HepG2 (cell line): ENCODE measurements around the gene ARL5C. TPM values are rescaled to one million over a fixed set of nuclear protein-coding genes. Genes with fewer than 3 reads are reported as not detected.

Source experiments
- ARNT2 ChIP-seq: sonication (generic); formaldehyde crosslinking; IDR thresholded peaks from 2 replicates; pipeline ENCODE4 v1.8.0; 2022; ENCODE audit warnings: mild to moderate bottlenecking, low read depth, missing genetic modification reagents, moderate library complexity
- ATM ChIP-seq: fragments of 450-650 bp; IDR thresholded peaks from 2 replicates; pipeline ENCODE4 v1.7.1; 2017; ENCODE audit warnings: mild to moderate bottlenecking, borderline replicate concordance
- BHLHE40 ChIP-seq: IDR thresholded peaks from 2 replicates; pipeline ENCODE4 v1.6.1; 2011; ENCODE audit warnings: low read length, improper control_type of control experiment
- BORCS8-MEF2B ChIP-seq: sonication (generic); formaldehyde crosslinking; IDR thresholded peaks from 2 replicates; pipeline ENCODE4 v1.8.0; 2022; ENCODE audit warnings: mild to moderate bottlenecking, missing genetic modification reagents
- CEBPG ChIP-seq: IDR thresholded peaks from 2 replicates; pipeline ENCODE4 v1.6.1; 2016
- DNMT3B ChIP-seq: conservative IDR thresholded peaks from 2 replicates; pipeline ENCODE4 v1.6.1; 2016; ENCODE audit warnings: missing biosample characterization, control low read depth
- FLYWCH1 ChIP-seq: sonication (generic); formaldehyde crosslinking; IDR thresholded peaks from 2 replicates; pipeline ENCODE4 v1.8.1; 2023; ENCODE audit warnings: mild to moderate bottlenecking, missing genetic modification reagents
- HNRNPK ChIP-seq: fragments of 200-400 bp; formaldehyde crosslinking; IDR thresholded peaks from 2 replicates; pipeline ENCODE4 v1.6.1; 2018; ENCODE audit warnings: low read length, low read depth, moderate library complexity, mild to moderate bottlenecking; ENCODE audit not compliant: poor library complexity, severe bottlenecking
- HOXA9 ChIP-seq: sonication (generic); formaldehyde crosslinking; IDR thresholded peaks from 2 replicates; pipeline ENCODE4 v1.8.1; 2022; ENCODE audit warnings: missing genetic modification reagents, mild to moderate bottlenecking, moderate library complexity, borderline replicate concordance
- RAD51 ChIP-seq: fragments of 450-650 bp; IDR thresholded peaks from 2 replicates; pipeline ENCODE4 v1.6.1; 2016; ENCODE audit warnings: borderline replicate concordance
- RBM39 ChIP-seq: fragments of 200-400 bp; formaldehyde crosslinking; IDR thresholded peaks from one replicate; pipeline ENCODE4 v1.6.1; 2018; ENCODE audit warnings: antibody characterized with exemption, mild to moderate bottlenecking, low read depth, low read length; ENCODE audit not compliant: poor library complexity, severe bottlenecking
- SCMH1 ChIP-seq: sonication (generic); formaldehyde crosslinking; IDR thresholded peaks from 2 replicates; pipeline ENCODE4 v1.9.0; 2021; ENCODE audit warnings: missing genetic modification reagents, mild to moderate bottlenecking, borderline replicate concordance
- TGIF2 ChIP-seq: IDR thresholded peaks from 2 replicates; pipeline ENCODE4 v1.6.1; 2016; ENCODE audit warnings: control low read depth, missing compliant biosample characterization
- USF2 ChIP-seq, 2 experiments: sonication (generic) in 1 of 2; formaldehyde crosslinking in 1 of 2; IDR thresholded peaks; 2 replicates each; pipeline versions ENCODE4 v1.5.1 to v1.6.1; 2011 to 2020; ENCODE audit warnings: borderline replicate concordance in 1 of 2, low read depth in 1 of 2, low read length in 1 of 2, mild to moderate bottlenecking in 1 of 2, missing genetic modification reagents in 1 of 2, moderate library complexity in 1 of 2
- WIZ ChIP-seq: sonication (generic); formaldehyde crosslinking; IDR thresholded peaks from 2 replicates; pipeline ENCODE4 v1.5.1; 2020; ENCODE audit warnings: mild to moderate bottlenecking, missing genetic modification reagents
- ZFY ChIP-seq: sonication (generic); formaldehyde crosslinking; IDR thresholded peaks from 2 replicates; pipeline ENCODE4 v1.4.0; 2020; ENCODE audit warnings: missing genetic modification reagents
- ZNF225 ChIP-seq: sonication (generic); formaldehyde crosslinking; IDR thresholded peaks from 2 replicates; pipeline ENCODE4 v1.4.0; 2020; ENCODE audit warnings: mild to moderate bottlenecking, missing genetic modification reagents
- ZNF260 ChIP-seq: sonication (generic); formaldehyde crosslinking; IDR thresholded peaks from 2 replicates; pipeline ENCODE4 v1.4.0; 2020; ENCODE audit warnings: missing genetic modification reagents, low read depth, mild to moderate bottlenecking, borderline replicate concordance
- ZNF562 ChIP-seq: sonication (generic); formaldehyde crosslinking; IDR thresholded peaks from 2 replicates; pipeline ENCODE4 v1.8.0; 2022; ENCODE audit warnings: missing genetic modification reagents, borderline replicate concordance
- ZNF674 ChIP-seq: sonication (generic); formaldehyde crosslinking; IDR thresholded peaks from 2 replicates; pipeline ENCODE4 v1.5.0; 2020; ENCODE audit warnings: low read depth, mild to moderate bottlenecking, missing genetic modification reagents
- ZNF772 ChIP-seq: sonication (generic); formaldehyde crosslinking; IDR thresholded peaks from 2 replicates; pipeline ENCODE4 v1.5.0; 2020; ENCODE audit warnings: mild to moderate bottlenecking, missing genetic modification reagents
- polyA plus RNA-seq, 8 experiments: library from polyadenylated mRNA; depleted of rRNA in 3 of 8; stranded (reverse) in 7 of 8; unstranded in 1 of 8; fragments of >200 nt; fragmentation: Illumina TruSeq in 4 of 8; extraction: Trizol in 4 of 8; gene quantifications; 2 replicates each; pipeline versions ENCODE4 v1.2.1 to v1.2.3, GENCODE V29; 2011 to 2016; ENCODE audit warnings: low read depth in 4 of 8, missing spikeins in 1 of 8, mixed read lengths in 1 of 8; ENCODE audit not compliant: insufficient read depth in 1 of 8
- total RNA-seq, 5 experiments: library from RNA; depleted of rRNA; stranded (reverse); fragments of >200 nt; fragmentation: Illumina TruSeq; extraction: Trizol; gene quantifications; 2 replicates each; pipeline ENCODE4 v1.2.3, GENCODE V29; 2016; ENCODE audit warnings: low read depth in 1 of 5
- TF ChIP-seq, protein P1 (sequence below): IDR thresholded peaks from 2 replicates; pipeline ENCODE4 v1.6.1; 2012; ENCODE audit warnings: low read length, improper control_type of control experiment

Gene ARL5C
- total and polyA plus RNA-seq, 2 of the 13 experiments (the other 11 are each of a cell fraction or from before 2014, with no cell fraction given), result not detected

DNA sequence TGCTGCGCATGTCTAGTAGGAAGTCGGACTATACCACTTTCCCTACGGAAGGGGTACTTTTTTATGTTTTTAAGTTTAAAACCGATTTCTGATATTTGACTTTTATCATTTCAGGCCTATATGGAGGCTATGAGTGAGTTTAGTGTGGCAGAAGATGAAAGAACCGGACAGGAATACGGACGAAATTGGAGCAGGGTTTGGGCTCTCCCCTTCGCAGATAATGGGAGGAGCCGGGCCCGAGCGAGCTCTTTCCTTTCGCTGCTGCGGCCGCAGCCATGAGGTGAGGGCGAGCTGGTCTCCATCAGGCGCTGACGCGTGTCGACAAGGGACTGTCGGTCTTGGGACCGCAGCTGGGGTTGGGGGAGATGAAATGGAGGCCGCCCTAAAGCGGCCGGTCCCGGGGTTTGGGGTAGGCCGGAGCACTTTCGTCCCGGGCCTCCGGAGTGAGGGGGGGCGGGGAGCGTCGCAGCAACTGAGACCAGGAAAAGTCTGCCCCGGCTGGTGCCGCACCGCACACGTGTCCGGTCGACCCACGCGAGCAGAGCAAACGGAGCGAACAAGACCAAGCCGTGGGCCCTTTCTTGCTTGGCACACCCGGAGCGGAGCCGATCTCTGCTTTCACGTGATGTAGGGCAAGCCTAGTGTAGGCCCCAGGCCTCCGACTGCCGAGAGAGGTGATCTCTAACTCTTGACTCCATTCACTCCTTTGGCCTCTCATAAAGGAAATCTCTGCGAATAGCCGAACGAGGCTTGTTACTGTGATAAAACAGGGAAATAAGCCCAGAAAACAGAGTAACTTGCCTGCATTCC is 34.3 kb upstream of the ARL5C start, which contains the start of gene RPL19 (continued):
- TF ChIP-seq, protein P1, sequence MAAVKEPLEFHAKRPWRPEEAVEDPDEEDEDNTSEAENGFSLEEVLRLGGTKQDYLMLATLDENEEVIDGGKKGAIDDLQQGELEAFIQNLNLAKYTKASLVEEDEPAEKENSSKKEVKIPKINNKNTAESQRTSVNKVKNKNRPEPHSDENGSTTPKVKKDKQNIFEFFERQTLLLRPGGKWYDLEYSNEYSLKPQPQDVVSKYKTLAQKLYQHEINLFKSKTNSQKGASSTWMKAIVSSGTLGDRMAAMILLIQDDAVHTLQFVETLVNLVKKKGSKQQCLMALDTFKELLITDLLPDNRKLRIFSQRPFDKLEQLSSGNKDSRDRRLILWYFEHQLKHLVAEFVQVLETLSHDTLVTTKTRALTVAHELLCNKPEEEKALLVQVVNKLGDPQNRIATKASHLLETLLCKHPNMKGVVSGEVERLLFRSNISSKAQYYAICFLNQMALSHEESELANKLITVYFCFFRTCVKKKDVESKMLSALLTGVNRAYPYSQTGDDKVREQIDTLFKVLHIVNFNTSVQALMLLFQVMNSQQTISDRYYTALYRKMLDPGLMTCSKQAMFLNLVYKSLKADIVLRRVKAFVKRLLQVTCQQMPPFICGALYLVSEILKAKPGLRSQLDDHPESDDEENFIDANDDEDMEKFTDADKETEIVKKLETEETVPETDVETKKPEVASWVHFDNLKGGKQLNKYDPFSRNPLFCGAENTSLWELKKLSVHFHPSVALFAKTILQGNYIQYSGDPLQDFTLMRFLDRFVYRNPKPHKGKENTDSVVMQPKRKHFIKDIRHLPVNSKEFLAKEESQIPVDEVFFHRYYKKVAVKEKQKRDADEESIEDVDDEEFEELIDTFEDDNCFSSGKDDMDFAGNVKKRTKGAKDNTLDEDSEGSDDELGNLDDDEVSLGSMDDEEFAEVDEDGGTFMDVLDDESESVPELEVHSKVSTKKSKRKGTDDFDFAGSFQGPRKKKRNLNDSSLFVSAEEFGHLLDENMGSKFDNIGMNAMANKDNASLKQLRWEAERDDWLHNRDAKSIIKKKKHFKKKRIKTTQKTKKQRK, result no peak
- no peak for TF ChIP-seq SCMH1
- TF ChIP-seq ARNT2 (CRISPR knock-in tag), result peak; percentile 59; the same call in 1 of the 2 replicates
- TF ChIP-seq TGIF2, result peak; percentile 93
- no peak for TF ChIP-seq HNRNPK
- TF ChIP-seq RBM39, result peak; percentile 97
- TF ChIP-seq ATM, result no peak
- TF ChIP-seq ZNF225 (CRISPR knock-in tag), result peak; percentile 68; the same call in 1 of the 2 replicates
- TF ChIP-seq BORCS8-MEF2B (CRISPR knock-in tag), result peak; percentile 71; the same call in 1 of the 2 replicates
- TF ChIP-seq ZNF260 (CRISPR knock-in tag), result 0 out of 2 replicates have a peak, but pooled peaks have one; percentile 42
- TF ChIP-seq DNMT3B (CRISPR knock-in tag), result no peak
- TF ChIP-seq RAD51, result peak; percentile 93; the same call in 1 of the 2 replicates
- peak; percentile 98 for TF ChIP-seq BHLHE40
- no peak for TF ChIP-seq HOXA9
- TF ChIP-seq FLYWCH1 (CRISPR knock-in tag), result no peak
- peak; percentile 94 for TF ChIP-seq ZNF772 (CRISPR knock-in tag)
- no peak for TF ChIP-seq WIZ (CRISPR knock-in tag)
- no peak for TF ChIP-seq USF2 (IDR thresholded peaks at IDR 0.05; ENCODE audit: low read depth, low read length)
- TF ChIP-seq USF2 (CRISPR knock-in tag; IDR thresholded peaks at IDR 0.05; ENCODE audit: borderline replicate concordance), result peak; percentile 79; the same call in 1 of the 2 replicates
- no peak for TF ChIP-seq CEBPG (CRISPR knock-in tag)
- peak; percentile 94 for TF ChIP-seq ZFY
- no peak for TF ChIP-seq ZNF562 (CRISPR knock-in tag)
- TF ChIP-seq ZNF674 (CRISPR knock-in tag), result peak; percentile 88
